Spleen (tissue), 11 donors: ENCODE measurements around the gene PEX14. TPM values are rescaled to one million over a fixed set of nuclear protein-coding genes. Genes with fewer than 3 reads are reported as not detected.
A peak's percentile ranks its signal among the peaks of the same experiment; 100 is the strongest.

Experiments used
- DNase-seq: peaks from one replicate; pipeline ENCODE4 v3.0.0-alpha.2; 2020
- H3K27ac ChIP-seq, 8 donors: fragments of 200-600 bp; sonication (generic) in 7 of 8; 1 replicate in 4 of 8; 2 replicates in 4 of 8; pipeline versions ENCODE4 v1.5.0 to v1.8.0; 2016 to 2021; ENCODE audit warnings: inconsistent platforms in 4 of 8, mild to moderate bottlenecking in 4 of 8, moderate library complexity in 1 of 8
- H3K27me3 ChIP-seq, 7 donors: fragments of 200-600 bp; sonication (generic) in 6 of 7; replicated peaks in 1 of 7; 1 replicate in 4 of 7; 2 replicates in 3 of 7; pipeline versions ENCODE4 v1.5.0 to v1.8.0; 2016 to 2021; ENCODE audit warnings: inconsistent platforms in 3 of 7, mild to moderate bottlenecking in 1 of 7
- H3K36me3 ChIP-seq, 6 donors: fragments of 200-600 bp; sonication (generic) in 5 of 6; 1 replicate in 4 of 6; 2 replicates in 2 of 6; pipeline versions ENCODE4 v1.5.0 to v1.8.0; 2016 to 2021; ENCODE audit warnings: inconsistent platforms in 2 of 6
- H3K4me1 ChIP-seq, 6 donors: fragments of 200-600 bp; sonication (generic) in 5 of 6; 1 replicate in 3 of 6; 2 replicates in 3 of 6; pipeline versions ENCODE4 v1.5.0 to v1.8.0; 2016 to 2021; ENCODE audit warnings: inconsistent platforms in 3 of 6
- H3K4me3 ChIP-seq, 8 donors: fragments of 200-600 bp; sonication (generic) in 7 of 8; 1 replicate in 4 of 8; 2 replicates in 4 of 8; pipeline versions ENCODE4 v1.5.0 to v1.8.0; 2016 to 2021; ENCODE audit warnings: inconsistent platforms in 4 of 8, mild to moderate bottlenecking in 4 of 8, moderate library complexity in 2 of 8
- H3K9me3 ChIP-seq, 8 donors: fragments of 200-600 bp; sonication (generic) in 7 of 8; 1 replicate in 4 of 8; 2 replicates in 4 of 8; pipeline versions ENCODE4 v1.5.0 to v1.8.0; 2016 to 2021; ENCODE audit warnings: inconsistent platforms in 4 of 8
- POLR2A ChIP-seq, 3 donors: fragments of 450-650 bp; IDR thresholded peaks; one replicate each; pipeline ENCODE4 v1.5.1; 2017; ENCODE audit warnings: antibody characterized with exemption in 3 of 3, mild to moderate bottlenecking in 1 of 3
- POLR2AphosphoS5 ChIP-seq, 3 donors: sonication (generic); formaldehyde crosslinking; IDR thresholded peaks; one replicate each; pipeline ENCODE4 v1.5.1; 2017; ENCODE audit warnings: antibody characterized with exemption in 3 of 3
- WGBS, 5 donors: extraction: QIAGEN DNeasy Blood & Tissue Kit in 3 of 5; methylation state at CpG; one replicate each; pipeline versions ENCODE4 v1.1.5 to v1.1.7; 2013 to 2018; 5-methylcytosine and 5-hydroxymethylcytosine counted together
- intact Hi-C: fragments of 100-400 bp; cut with DNase I; formaldehyde crosslinking; loops from one replicate; pipeline ENCODE4 v1.15.0; 2023; ENCODE audit warnings: low total_unique reads
- polyA plus RNA-seq, 3 donors: library from polyadenylated mRNA; stranded (reverse); fragments of 200-250 nt; gene quantifications; one replicate each; pipeline ENCODE4 v1.2.1, GENCODE V29; 2013
- total RNA-seq, 7 donors: library from RNA; depleted of rRNA in 3 of 7; stranded (reverse); fragments of >200 nt in 3 of 7; fragmentation: NEBNext Ultra II Directional in 4 of 7; extraction: Animal tissue kit (Norgen Biotek cat#: 25700) in 4 of 7; gene quantifications; one replicate each; pipeline versions ENCODE4 v1.1.0 to v1.2.1, GENCODE V29; 2016 to 2021
- TF ChIP-seq, protein P1 (sequence below), 11 experiments: fragments of 200-600 bp in 7 of 11; fragments of 450-650 bp in 4 of 11; sonication (generic) in 4 of 11; IDR thresholded peaks in 8 of 11; conservative IDR thresholded peaks in 3 of 11; 1 replicate in 7 of 11; 2 replicates in 4 of 11; pipeline versions ENCODE4 v1.4.0 to v1.8.0; 2016 to 2021; ENCODE audit warnings: antibody characterized with exemption in 11 of 11, inconsistent platforms in 4 of 11, mild to moderate bottlenecking in 1 of 11
- donor health status: healthy with polysubstance abuse.
- donor health status: DM: no; HTN: no; CAD: no; lungs with moderate emphysema.
- donor health status: DM: no; HTN: no; CAD: no.
- donor health status: Bipolar disorder and iron deficiency.
- donor health status: healthy.
- donor health status: DM: no; HTN: no; CAD: no.
- donor health status: DM: yes; HTN: yes; CAD: no.

PEX14 gene
- total and polyA plus RNA-seq, 10 donors = 9.3 to 19.7 (median 12.1) TPM

DNA sequence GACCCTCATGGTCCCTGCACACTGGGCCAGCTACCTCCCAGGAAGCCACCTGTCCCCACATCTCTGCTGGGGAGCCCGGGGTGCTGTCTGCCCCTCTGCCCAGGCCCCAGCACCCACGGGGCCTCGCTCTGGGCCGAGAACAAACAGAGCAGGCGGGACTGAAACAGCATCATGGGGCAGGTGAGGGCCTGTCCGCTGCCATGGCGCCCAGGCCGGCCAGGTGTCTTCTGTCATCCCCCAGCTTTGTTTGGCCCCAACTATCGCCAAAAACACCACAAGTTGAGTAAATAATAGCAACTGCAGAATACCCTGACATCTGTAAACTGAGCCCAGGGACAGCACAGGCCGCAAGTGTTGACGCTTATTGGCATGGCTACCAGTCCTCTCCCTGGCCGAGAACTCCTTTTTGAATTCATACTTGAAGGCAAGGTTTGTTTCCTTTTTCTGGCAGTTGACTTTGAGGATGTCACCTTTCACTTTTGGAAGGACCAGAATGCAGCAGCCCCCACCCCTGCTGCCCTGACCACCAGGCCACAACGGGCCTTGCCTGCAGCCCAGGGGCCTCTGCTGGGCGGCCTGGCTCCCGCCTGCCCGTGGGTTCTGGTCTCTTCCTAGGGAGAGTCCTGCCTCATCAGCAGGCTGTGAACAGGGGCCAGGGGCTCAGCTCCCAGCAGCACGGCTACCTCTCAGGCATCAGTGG lies 169.0 kb downstream of the PEX14 start:
- Histone ChIP-seq H3K4me1 (no peaks in the 10 kb centered on the region), H3K36me3 (peaks cover 0 to 83% (median 15%) of the 10 kb centered on the region in 6 donors), H3K27ac (no peak overlapping the region), H3K4me3 (no peak overlapping the region), H3K9me3 (no peaks in the 10 kb centered on the region), H3K27me3 (peaks cover 0 to 10% (median 0%) of the 10 kb centered on the region in 7 donors)
- no peak for TF ChIP-seq POLR2A (IDR thresholded peaks at IDR 0.05)
- no peak for TF ChIP-seq POLR2AphosphoS5 (IDR thresholded peaks at IDR 0.05)
- DNase-seq = no peak
- WGBS, 5 donors = 90 to 96% (median 94%) methylated on average over 9 to 17 of the region's 17 CpGs
- intact Hi-C loops = no loop called here

DNA sequence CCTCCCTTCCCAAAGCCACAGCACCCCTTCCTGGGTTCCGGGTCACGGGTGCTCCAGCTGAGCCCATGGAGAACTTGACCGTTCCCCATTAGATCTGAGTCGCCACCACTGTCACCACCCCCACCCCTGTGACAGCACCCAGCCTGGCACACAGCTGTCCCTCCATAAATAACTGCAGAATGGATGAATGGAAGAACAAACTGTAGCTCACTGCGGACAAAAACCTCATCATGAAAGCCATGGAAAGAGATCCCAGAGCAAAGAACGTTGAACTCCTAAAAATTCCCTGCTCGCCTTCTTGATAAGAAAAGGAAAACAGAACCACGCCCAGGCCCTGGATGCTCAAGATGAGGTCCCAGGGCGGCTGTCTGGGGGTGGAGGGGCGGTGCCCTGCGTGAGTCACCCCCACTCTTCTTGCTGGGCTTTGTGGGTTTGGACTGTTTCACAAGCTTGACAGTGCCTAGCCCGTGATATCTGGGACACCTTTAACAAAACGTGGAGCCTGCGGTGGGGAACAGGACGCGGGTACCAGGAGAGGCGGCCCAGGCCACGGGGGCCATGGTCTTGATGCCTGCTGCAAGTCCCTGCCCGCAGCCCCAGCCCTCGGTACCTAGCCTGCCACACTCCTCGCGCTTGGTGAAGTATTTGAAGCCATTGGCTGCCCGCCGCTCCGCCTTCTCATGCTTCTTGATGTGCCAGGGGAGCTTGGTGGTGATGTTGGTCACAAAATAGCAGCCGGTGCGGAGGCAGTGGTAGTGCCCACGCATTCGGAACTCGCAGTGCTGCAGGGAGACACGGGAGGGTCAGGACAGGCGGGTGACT lies 169.8 kb downstream of the PEX14 start:
- no peak overlapping the region for H3K27ac ChIP-seq
- WGBS, 5 donors = 90 to 94% (median 93%) methylated on average over 29 to 32 of the region's 32 CpGs
- no peaks in the 10 kb centered on the region for H3K4me1 ChIP-seq
- intact Hi-C loops = no loop called here
- no peak for DNase-seq
- H3K4me3 ChIP-seq = no peak overlapping the region
- H3K27me3 ChIP-seq = peaks cover 0 to 6% (median 0%) of the 10 kb centered on the region in 7 donors
- H3K36me3 ChIP-seq = peaks cover 0 to 86% (median 12%) of the 10 kb centered on the region in 6 donors
- H3K9me3 ChIP-seq = no peaks in the 10 kb centered on the region
- TF ChIP-seq, protein P1, sequence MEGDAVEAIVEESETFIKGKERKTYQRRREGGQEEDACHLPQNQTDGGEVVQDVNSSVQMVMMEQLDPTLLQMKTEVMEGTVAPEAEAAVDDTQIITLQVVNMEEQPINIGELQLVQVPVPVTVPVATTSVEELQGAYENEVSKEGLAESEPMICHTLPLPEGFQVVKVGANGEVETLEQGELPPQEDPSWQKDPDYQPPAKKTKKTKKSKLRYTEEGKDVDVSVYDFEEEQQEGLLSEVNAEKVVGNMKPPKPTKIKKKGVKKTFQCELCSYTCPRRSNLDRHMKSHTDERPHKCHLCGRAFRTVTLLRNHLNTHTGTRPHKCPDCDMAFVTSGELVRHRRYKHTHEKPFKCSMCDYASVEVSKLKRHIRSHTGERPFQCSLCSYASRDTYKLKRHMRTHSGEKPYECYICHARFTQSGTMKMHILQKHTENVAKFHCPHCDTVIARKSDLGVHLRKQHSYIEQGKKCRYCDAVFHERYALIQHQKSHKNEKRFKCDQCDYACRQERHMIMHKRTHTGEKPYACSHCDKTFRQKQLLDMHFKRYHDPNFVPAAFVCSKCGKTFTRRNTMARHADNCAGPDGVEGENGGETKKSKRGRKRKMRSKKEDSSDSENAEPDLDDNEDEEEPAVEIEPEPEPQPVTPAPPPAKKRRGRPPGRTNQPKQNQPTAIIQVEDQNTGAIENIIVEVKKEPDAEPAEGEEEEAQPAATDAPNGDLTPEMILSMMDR (IDR thresholded peaks at IDR 0.05 in 8 of 11, conservative IDR thresholded peaks at IDR 0.05 in 3 of 11) = no peak
- TF ChIP-seq POLR2AphosphoS5 (IDR thresholded peaks at IDR 0.05) = peak in 1 of 3 donors; percentile 14
- no peak for TF ChIP-seq POLR2A (IDR thresholded peaks at IDR 0.05)

DNA sequence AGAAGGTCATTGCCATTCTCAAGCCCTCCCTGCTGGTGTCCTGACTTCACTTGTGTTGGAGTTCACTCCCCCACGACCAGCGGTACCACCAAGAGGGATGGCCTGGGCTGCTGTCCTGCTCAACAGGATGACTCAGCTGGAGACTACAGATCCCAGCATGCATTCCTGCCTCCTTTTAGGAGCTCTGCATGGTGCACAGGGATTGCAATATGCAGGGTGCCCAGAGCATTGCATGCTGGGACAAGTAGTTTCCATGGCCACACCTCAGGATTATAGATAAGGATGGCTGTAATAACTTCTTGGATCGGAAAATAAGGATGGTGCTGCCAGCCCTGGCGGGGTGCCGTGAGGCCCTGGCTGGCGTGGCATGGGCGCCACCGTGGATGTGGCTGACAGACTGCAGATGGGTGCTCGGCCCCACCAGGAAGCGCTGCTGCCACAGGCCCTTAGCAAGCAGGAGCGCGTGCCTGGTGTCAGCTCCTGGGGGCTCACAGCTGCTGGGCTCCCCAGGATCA lies 171.7 kb downstream of the PEX14 start:
- H3K4me1 ChIP-seq = peaks cover 0 to 9% (median 2%) of the 10 kb centered on the region in 6 donors
- TF ChIP-seq POLR2AphosphoS5 (IDR thresholded peaks at IDR 0.05) = peak in 1 of 3 donors; percentile 30
- TF ChIP-seq, protein P1 (IDR thresholded peaks at IDR 0.05 in 8 of 11, conservative IDR thresholded peaks at IDR 0.05 in 3 of 11) = no peak
- no peak overlapping the region for H3K27ac ChIP-seq
- no peak for DNase-seq
- peaks cover 0 to 74% (median 10%) of the 10 kb centered on the region in 6 donors for H3K36me3 ChIP-seq
- intact Hi-C loops = no loop called here
- H3K9me3 ChIP-seq = no peaks in the 10 kb centered on the region
- H3K4me3 ChIP-seq = no peak overlapping the region
- H3K27me3 ChIP-seq = peaks cover 0 to 7% (median 0%) of the 10 kb centered on the region in 7 donors
- 82 to 94% (median 92%) methylated on average over 8 to 12 of the region's 12 CpGs for WGBS, 5 donors

DNA sequence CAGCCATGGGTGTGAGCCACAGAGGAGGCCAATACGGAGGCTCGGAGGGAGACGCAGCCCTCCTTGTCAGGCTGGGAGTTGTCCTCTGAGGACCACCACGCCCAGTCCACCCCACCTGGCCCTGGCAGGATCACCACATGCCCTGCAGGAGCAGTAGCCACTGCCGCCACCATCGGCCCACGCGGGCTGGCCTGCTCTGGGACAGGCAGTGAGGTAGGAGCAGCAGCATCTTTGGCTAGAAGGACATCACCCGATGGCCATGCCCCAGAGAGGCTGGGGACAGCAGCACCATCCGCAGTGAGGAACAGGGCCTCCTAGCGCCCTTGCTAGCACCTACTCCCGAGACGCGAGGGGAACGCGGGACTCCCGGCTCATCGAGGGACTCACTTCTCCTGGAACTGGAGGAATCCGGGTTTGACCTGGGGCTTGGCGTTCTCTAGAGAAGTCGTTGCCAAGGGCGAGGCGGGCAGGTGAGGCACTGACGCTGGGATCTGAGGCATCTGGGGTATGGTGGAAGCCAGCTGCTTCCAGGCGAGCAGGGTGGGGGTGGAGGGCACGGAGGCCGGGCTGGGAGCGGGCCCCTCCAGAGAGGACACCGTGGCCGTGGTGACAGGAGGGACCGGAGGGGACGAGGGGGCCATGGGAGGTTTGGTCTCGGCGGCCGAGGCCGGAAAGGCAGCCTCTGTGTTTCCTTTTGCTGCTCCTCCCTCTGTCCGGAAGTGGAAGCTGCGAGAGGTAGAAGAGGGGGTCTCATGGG lies 172.8 kb downstream of the PEX14 start:
- no peak for TF ChIP-seq POLR2A (IDR thresholded peaks at IDR 0.05)
- no peak for TF ChIP-seq POLR2AphosphoS5 (IDR thresholded peaks at IDR 0.05)
- TF ChIP-seq, protein P1 (IDR thresholded peaks at IDR 0.05 in 8 of 11, conservative IDR thresholded peaks at IDR 0.05 in 3 of 11) = no peak
- H3K27ac ChIP-seq = no peak overlapping the region
- peaks cover 0 to 71% (median 4%) of the 10 kb centered on the region in 6 donors for H3K36me3 ChIP-seq
- no peak overlapping the region for H3K4me3 ChIP-seq
- 92 to 96% (median 95%) methylated on average over 32 to 38 of the region's 38 CpGs for WGBS, 5 donors
- no peaks in the 10 kb centered on the region for H3K9me3 ChIP-seq
- peaks cover 0 to 14% (median 2%) of the 10 kb centered on the region in 6 donors for H3K4me1 ChIP-seq
- DNase-seq = no peak
- intact Hi-C loops = no loop called here
- peaks cover 0 to 7% (median 0%) of the 10 kb centered on the region in 7 donors for H3K27me3 ChIP-seq
